SK-MEL-5 (cell line): ENCODE results near the gene PGAP3. TPM values are rescaled to one million over a fixed set of nuclear protein-coding genes. Genes with fewer than 3 reads are reported as not detected.

Experiments used
- DNase-seq: peaks from one replicate; pipeline ENCODE4 v3.0.0-alpha.2; 2016; ENCODE audit warnings: low read depth, low spot score
- in situ Hi-C: cut with HindIII; loops from 2 replicates; pipeline ENCODE4 v1.10.0; 2016; ENCODE audit warnings: low sequenced_read_pairs, high pct_unique_total_duplicates, low pct_unique_long_range_greater_than_20kb
- total RNA-seq: library from RNA; depleted of rRNA; stranded (reverse); fragments of >200 nt; shearing (Covaris generic); gene quantifications from 2 replicates; pipeline ENCODE4 v1.2.3, GENCODE V29; 2014

The PGAP3 gene
- total RNA-seq, 1 experiment from 2014 or later = 6.6 TPM

- in situ Hi-C loops = no loop called here
- no peak for DNase-seq
Observed at GRCh38 chr17:39666601-39667261, 21.1 kb downstream of the PGAP3 start.

- no peak for DNase-seq
- in situ Hi-C loops = no loop called here
Observed at GRCh38 chr17:39666231-39666600, 21.6 kb downstream of the PGAP3 start.

GRCh38 chr17:39665642-39666224 is 22.1 kb downstream of the PGAP3 start:
- peak; percentile 34 for DNase-seq
- in situ Hi-C loops = no loop called here

- no peak for DNase-seq
Observed at GRCh38 chr17:39664581-39665561, 23.0 kb downstream of the PGAP3 start, which contains the start of gene TCAP. TCAP (plus strand) TSS chr17:39665349; CDS start chr17:39665360, 11 bp downstream.

GRCh38 chr17:39663688-39664580 is 23.9 kb downstream of the PGAP3 start:
- in situ Hi-C loops = no loop called here
- peak; percentile 37 for DNase-seq

More at GRCh38 chr17:39664581-39665561, 23.0 kb downstream of the PGAP3 start, which contains the start of gene TCAP:
- in situ Hi-C loops = no loop called here

- no peak for DNase-seq
- in situ Hi-C loops = no loop called here
Observed at GRCh38 chr17:39663340-39663687, 24.5 kb downstream of the PGAP3 start.

GRCh38 chr17:39662551-39663339 is 25.1 kb downstream of the PGAP3 start:
- in situ Hi-C loops = no loop called here
- no peak for DNase-seq

GRCh38 chr17:39661744-39662541 is 25.9 kb downstream of the PGAP3 start:
- in situ Hi-C loops = no loop called here
- no peak for DNase-seq

GRCh38 chr17:39660397-39661385 is 27.2 kb downstream of the PGAP3 start:
- DNase-seq = no peak
- in situ Hi-C loops = no loop called here

- in situ Hi-C loops = no loop called here
- no peak for DNase-seq
Observed at GRCh38 chr17:39660011-39660360, 27.9 kb downstream of the PGAP3 start.

- in situ Hi-C loops = no loop called here
- no peak for DNase-seq
Observed at GRCh38 chr17:39659279-39660010, 28.4 kb downstream of the PGAP3 start.

- in situ Hi-C loops = no loop called here
Observed at GRCh38 chr17:39658760-39659159, 29.1 kb downstream of the PGAP3 start.

GRCh38 chr17:39658346-39658745 is 29.5 kb downstream of the PGAP3 start:
- in situ Hi-C loops = no loop called here
- no peak for DNase-seq

More at GRCh38 chr17:39658760-39659159, 29.1 kb downstream of the PGAP3 start:
- no peak for DNase-seq

GRCh38 chr17:39655105-39655504 is 32.8 kb downstream of the PGAP3 start:
- in situ Hi-C loops = no loop called here
- no peak for DNase-seq
